NCI-H1092 treated with DMSO at 0.1 percent for 48 hours (cell line): ENCODE results near the gene TMEM222.
"Not testable (repeated sequence)": the region's sequence is repeated elsewhere in the genome, so short reads cannot be mapped to it uniquely, and the experiment has no call there.

Experiments
- DNase-seq: peaks from one replicate; lab custom pipeline; 2025; lab: John Stamatoyannopoulos, UW

Gene TMEM222, protein sequence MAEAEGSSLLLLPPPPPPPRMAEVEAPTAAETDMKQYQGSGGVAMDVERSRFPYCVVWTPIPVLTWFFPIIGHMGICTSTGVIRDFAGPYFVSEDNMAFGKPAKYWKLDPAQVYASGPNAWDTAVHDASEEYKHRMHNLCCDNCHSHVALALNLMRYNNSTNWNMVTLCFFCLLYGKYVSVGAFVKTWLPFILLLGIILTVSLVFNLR

GRCh38 chr1:27321813-27322568 lies at the start of gene TMEM222:
Gene TMEM222 (plus strand): TSS chr1:27322163. CDS start chr1:27322198, 35 bp downstream.
- DNase-seq = peak; percentile 98

- no peak for DNase-seq
Observed at GRCh38 chr1:27274204-27274603, 47.8 kb upstream of the TMEM222 start.

DNA sequence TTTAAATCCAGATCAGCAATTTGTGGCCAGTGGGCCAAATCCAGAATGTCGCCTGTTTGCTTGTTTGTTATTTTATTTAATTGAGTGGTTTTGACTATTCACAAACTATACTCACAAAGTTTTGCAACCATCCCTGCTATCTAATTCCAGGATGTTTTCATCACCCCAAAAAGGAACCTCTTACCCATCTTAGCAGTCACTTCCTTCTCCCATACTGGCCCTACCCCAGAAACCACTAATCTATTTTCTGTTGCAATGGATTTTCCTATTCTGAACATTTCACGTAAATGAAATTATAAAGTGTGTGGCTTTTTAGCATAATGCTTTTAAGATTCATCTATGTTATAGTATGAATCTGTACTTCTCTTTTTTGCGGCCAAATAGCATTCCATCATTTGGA lies 46.3 kb upstream of the TMEM222 start:
- DNase-seq = no peak

DNA sequence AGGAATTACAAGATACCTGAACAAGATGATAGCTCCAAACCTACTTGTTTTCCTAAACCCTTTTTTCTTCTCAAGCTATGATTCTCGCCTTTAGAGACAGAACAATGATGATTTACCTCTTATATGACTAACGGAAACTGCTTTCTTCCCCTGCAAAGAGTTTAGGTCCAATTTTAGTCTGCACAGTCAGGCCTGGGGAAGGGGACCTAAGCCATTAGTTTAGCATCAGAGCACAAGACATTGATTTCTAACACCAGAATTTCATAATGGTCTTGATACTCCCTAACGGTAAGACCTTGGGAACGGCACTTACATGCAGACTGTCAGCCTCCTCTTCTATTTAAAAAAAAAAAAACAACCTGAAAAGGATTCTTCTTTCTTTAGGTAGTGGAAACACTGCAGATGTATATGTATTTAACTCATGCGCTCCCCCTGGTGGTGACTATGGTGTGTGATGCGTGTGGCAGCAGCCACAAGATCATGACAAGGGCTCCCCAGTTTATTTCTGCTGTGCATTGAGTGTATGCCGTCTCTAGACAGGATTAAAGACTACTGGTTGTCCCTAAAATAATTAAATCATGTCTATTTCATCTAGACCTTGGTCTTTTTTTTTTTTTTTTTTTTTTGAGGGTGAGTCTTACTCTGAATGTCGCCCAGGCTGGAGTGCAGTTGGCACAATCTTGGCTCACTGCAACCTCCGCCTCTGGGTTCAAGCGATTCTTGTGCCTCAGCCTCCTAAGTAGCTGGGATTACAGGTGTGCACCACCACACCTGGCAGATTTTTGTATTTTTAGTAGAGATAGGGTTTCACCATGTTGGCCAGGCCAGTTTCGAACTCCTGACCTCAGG lies 37.3 kb upstream of the TMEM222 start:
- DNase-seq = peak; percentile 82

DNA sequence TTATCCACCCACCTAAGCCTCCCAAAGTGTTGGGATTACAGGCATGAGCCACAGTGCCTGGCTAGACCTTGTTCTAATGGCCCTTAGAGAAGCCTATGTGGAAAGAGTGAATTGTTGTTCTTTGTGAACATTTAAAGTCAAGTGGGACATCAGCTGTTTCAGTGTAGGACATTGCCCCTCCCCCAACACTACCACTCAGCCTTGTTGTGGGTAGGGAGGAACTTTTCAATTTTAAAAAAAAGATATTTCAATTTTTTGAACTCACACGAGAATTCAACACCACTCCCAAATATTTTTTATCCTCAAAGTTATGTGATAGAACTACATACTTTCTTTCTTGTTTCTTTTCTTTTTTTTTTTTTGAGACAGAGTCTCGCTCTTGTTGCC lies 36.7 kb upstream of the TMEM222 start:
- no peak for DNase-seq

DNA sequence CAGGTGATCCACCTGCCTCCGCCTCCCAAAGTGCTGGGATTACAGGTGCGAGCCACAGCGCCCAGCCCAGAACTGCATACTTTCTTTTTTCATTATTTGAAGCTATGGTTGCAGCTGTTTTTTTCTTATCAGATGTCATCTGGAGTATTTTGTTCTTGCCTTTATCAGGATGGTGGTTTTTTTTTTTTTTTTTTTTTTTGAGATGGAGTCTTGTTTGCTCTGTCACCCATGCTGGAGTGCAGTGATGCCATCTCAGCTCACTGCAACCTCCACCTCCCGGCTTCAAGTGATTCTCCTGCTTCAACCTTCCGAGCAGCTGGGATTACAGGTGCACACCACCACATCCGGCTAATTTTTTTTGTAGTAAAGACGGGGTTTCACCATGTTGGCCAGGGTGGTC lies 36.1 kb upstream of the TMEM222 start:
- not testable (repeated sequence) for DNase-seq

GRCh38 chr1:27289125-27289524 lies 32.8 kb upstream of the TMEM222 start:
- DNase-seq = not testable (repeated sequence)

GRCh38 chr1:27290581-27290980 lies 31.4 kb upstream of the TMEM222 start:
- no peak for DNase-seq

DNA sequence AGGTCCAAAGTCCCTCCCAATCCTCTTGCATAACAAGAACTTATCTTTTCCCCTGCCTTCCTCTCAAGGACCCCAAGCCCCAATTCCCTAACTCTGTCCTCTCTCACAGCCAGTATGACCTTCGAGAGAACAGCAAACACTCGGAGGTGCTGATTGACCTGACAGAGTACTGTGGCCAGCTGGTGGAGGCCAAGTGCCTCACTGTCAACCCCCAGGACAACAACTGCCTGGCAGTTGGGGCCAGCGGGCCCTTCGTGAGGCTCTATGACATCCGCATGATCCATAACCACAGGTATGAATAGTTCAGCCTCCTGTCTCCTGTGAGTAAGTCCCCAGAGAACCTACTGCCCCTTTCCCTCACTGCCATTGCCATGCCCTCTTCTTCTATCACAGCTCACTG lies 29.9 kb upstream of the TMEM222 start:
- no peak for DNase-seq

- no peak for DNase-seq
Observed at GRCh38 chr1:27293915-27294314, 28.0 kb upstream of the TMEM222 start.

GRCh38 chr1:27296773-27297291 lies 25.1 kb upstream of the TMEM222 start:
- peak; percentile 35 for DNase-seq

DNA sequence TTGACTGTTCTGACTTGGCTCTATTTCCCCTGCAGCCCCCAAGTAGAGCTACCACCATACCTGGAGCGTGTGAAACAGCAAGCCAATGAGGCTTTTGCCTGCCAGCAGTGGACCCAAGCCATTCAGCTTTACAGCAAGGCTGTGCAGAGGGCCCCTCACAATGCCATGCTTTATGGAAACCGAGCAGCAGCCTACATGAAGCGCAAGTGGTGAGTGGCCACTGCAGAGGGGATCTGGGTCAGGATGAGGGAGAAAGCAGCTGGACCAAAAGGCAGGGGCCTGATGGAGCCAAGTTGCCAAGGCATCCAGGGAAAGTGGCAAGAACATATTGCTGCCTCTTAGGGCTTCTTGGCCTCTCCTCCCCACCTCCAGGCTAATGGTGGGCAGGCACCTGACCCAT lies 24.1 kb upstream of the TMEM222 start:
- DNase-seq = no peak

DNA sequence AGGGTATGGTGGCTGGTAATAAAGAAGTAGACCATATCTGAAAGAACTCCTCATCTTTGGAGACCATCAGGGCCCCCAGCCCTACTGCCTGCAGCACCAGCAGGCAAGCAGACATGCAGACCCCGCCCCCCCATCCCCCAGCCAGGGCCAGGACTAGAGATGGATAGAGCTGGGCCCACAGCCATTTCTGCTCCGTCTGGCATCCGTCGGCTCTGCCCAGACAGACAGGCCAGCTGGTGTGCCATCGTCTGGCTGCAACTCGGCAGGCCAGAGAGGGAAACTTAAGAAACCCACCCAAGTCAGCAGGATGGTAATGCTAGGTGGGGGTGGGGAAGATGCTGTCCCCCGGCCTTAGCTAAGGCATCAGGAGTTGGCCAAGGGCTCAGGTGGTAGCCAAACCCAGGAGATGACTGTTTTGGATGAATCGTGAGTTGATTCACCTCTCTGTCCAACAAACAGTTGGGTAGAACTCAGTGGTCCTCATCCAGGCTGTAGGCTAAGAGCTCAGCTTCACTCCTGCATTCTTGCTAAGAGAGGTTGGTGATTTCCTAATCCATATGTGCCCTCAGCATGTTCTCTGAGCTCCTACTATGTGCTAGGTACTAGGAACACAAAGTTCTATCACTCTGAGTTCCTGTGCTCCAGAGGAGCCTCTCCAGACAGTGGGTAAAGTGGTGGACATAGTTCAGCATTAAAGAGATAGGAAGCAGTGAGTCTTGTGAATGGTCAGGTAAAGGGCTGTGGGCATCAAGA lies 23.2 kb upstream of the TMEM222 start:
- no peak for DNase-seq

GRCh38 chr1:27299385-27300271 lies 22.3 kb upstream of the TMEM222 start:
- peak; percentile 31 for DNase-seq

DNA sequence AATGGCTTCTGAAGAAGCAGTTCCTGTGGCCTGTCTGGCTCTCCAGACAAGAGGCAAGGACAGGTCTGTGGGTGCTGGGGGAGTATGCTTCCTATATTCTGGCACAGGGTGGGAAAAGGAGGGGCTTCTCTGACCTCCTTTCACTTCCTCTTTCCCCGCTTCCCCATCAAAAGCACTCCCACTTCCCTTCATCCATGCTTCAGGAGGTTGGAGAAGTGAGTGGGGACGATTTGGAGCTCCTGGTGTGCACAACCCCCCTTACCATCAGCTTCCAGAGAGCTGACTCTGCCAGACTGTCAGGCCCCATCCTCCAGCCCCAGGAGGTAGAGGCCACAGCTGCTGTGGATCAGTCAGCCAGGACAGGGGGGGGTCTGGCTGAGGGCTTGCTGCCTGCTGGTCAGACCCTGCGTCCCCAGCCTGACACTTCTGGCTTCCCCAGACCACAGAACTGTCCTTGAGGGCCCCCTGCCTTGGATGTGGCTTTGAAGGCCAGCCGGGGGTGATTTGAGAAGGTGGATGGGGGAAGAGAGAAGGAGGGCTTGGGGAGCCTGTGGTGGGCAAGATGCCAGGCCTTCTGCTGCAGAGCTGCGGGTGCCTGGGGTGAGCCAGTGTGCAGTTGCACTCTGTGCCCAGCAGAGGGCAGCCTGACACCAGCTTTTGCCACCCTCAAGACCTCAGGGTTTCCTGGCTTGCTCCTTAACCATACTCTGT lies 21.5 kb upstream of the TMEM222 start:
- peak; percentile 93 for DNase-seq

GRCh38 chr1:27301052-27301422 lies 20.9 kb upstream of the TMEM222 start:
- DNase-seq = no peak

DNA sequence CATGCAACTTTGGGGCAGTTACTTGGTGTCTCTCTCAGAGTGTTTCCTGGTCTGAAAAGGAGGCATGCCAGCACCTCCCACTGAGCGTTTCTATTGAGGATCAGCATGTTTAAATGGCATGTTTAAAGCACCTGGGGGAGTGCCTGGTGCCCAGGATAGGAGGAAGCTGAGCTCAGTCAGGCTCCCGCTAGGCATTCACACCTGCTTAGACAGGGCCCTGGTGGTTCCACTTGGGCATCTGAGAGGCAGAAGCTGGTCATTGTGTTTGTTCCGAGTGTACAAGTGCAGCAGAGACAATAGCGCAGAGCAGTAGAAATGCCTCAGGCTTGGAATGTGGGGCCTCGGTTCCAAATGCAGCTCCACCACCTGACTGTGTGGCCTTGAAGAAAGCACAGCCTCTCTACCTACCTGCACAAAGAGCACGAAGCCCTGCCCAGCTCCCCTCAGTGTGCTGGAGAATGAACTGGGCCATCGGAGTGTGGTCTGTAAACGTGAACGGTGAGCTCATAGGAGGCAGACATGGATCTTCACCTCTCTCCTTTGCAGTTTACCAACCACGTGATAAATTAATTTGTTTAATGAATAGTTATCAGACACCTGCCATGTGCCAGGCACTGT lies 20.3 kb upstream of the TMEM222 start:
- peak; percentile 39 for DNase-seq

- DNase-seq = no peak
Observed at GRCh38 chr1:27302612-27303011, 19.4 kb upstream of the TMEM222 start.

- DNase-seq = no peak
Observed at GRCh38 chr1:27303509-27303908, 18.5 kb upstream of the TMEM222 start.

GRCh38 chr1:27306071-27306470 lies 15.9 kb upstream of the TMEM222 start:
- no peak for DNase-seq
